Panc1 (cell line): ENCODE results near the gene GRK7.

Source experiments
- POLR2AphosphoS5 ChIP-seq: IDR thresholded peaks from 2 replicates; pipeline ENCODE4 v1.6.1; 2012; ENCODE audit warnings: mild to moderate bottlenecking, low read depth, low read length, moderate library complexity
- TCF7L2 ChIP-seq: IDR thresholded peaks from 2 replicates; pipeline ENCODE4 v1.6.1; 2011; ENCODE audit warnings: mild to moderate bottlenecking, low read depth, low read length, inconsistent platforms
- TF ChIP-seq, protein P1 (sequence below): fragments of 450-650 bp; IDR thresholded peaks from 2 replicates; pipeline ENCODE4 v1.5.1; 2017; ENCODE audit warnings: mild to moderate bottlenecking
- TF ChIP-seq, protein P2 (sequence below), 2 experiments: IDR thresholded peaks; 2 replicates each; pipeline ENCODE4 v1.6.1; 2011 to 2012; ENCODE audit warnings: low read depth in 2 of 2, control low read depth in 1 of 2, low read length in 1 of 2, mild to moderate bottlenecking in 1 of 2, moderate library complexity in 1 of 2; ENCODE audit not compliant: insufficient read depth in 1 of 2

DNA sequence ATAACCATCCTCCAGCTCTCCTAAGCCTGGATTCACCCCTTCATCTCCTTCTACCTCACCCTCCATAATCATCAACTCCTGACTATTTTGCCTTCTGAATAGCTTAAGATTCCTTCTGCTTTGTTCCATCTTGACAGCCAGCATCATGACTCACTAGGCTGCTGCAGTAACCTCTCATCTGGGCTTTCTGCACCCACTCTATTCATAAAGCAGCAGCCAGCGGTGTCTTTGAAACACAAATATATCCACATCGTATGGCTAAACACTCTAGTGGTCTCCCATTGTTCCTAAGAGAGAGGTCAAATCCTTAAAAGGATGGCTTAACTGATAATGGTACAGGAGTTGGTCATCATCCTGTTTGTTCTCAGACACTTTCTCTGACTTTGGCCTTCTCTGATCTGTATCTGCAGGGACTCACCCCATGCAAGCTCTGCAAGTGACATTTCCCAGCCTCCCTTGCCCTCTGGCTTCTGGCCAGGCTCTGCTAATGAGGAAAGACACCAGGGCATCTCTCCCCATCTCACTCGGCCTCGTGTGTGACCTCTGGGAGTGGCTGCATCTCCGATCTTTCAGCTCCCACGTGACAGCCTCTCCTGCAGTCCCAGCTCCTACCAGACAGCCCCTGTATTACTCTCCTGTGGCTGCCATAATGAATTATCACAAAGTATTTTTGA lies 6.2 kb downstream of the GRK7 start:
- TF ChIP-seq, protein P1, sequence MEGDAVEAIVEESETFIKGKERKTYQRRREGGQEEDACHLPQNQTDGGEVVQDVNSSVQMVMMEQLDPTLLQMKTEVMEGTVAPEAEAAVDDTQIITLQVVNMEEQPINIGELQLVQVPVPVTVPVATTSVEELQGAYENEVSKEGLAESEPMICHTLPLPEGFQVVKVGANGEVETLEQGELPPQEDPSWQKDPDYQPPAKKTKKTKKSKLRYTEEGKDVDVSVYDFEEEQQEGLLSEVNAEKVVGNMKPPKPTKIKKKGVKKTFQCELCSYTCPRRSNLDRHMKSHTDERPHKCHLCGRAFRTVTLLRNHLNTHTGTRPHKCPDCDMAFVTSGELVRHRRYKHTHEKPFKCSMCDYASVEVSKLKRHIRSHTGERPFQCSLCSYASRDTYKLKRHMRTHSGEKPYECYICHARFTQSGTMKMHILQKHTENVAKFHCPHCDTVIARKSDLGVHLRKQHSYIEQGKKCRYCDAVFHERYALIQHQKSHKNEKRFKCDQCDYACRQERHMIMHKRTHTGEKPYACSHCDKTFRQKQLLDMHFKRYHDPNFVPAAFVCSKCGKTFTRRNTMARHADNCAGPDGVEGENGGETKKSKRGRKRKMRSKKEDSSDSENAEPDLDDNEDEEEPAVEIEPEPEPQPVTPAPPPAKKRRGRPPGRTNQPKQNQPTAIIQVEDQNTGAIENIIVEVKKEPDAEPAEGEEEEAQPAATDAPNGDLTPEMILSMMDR: no peak
- TF ChIP-seq POLR2AphosphoS5 (no peak), TCF7L2 (no peak)
- TF ChIP-seq, protein P2, sequence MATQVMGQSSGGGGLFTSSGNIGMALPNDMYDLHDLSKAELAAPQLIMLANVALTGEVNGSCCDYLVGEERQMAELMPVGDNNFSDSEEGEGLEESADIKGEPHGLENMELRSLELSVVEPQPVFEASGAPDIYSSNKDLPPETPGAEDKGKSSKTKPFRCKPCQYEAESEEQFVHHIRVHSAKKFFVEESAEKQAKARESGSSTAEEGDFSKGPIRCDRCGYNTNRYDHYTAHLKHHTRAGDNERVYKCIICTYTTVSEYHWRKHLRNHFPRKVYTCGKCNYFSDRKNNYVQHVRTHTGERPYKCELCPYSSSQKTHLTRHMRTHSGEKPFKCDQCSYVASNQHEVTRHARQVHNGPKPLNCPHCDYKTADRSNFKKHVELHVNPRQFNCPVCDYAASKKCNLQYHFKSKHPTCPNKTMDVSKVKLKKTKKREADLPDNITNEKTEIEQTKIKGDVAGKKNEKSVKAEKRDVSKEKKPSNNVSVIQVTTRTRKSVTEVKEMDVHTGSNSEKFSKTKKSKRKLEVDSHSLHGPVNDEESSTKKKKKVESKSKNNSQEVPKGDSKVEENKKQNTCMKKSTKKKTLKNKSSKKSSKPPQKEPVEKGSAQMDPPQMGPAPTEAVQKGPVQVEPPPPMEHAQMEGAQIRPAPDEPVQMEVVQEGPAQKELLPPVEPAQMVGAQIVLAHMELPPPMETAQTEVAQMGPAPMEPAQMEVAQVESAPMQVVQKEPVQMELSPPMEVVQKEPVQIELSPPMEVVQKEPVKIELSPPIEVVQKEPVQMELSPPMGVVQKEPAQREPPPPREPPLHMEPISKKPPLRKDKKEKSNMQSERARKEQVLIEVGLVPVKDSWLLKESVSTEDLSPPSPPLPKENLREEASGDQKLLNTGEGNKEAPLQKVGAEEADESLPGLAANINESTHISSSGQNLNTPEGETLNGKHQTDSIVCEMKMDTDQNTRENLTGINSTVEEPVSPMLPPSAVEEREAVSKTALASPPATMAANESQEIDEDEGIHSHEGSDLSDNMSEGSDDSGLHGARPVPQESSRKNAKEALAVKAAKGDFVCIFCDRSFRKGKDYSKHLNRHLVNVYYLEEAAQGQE (IDR thresholded peaks at IDR 0.05; ENCODE audit: insufficient read depth in 1 of 2, low read depth in 2 of 2, low read length in 1 of 2): no peak
